HG03521 (cell line): ENCODE measurements around the gene CCDC152.
"Not testable (repeated sequence)": the region's sequence is repeated elsewhere in the genome, so short reads cannot be mapped to it uniquely, and the experiment has no call there.

Experiments
- ATAC-seq: cut with Tn5 transposase; IDR thresholded peaks from one replicate; pipeline ENCODE4 v1.9.1; 2021; ENCODE audit warnings: mild to moderate bottlenecking, moderate library complexity; ENCODE audit not compliant: unreplicated experiment

The CCDC152 gene

GRCh38 chr5:42811591-42812446, 55.2 kb downstream of the CCDC152 start, which contains the start of gene SELENOP:
Gene SELENOP, minus strand, starts transcription at chr5:42811892. Its CDS starts 3,539 bp downstream, at chr5:42808353.
- ATAC-seq, result no peak

GRCh38 chr5:42812620-42813019, 56.0 kb downstream of the CCDC152 start:
- ATAC-seq, result no peak

- no peak for ATAC-seq
These were observed 56.9 kb downstream of the CCDC152 start for GRCh38 chr5:42813533-42813932.

- ATAC-seq, result not testable (repeated sequence)
These were observed 59.9 kb downstream of the CCDC152 start for GRCh38 chr5:42816546-42816945.

- no peak for ATAC-seq
These were observed 63.1 kb downstream of the CCDC152 start for GRCh38 chr5:42819745-42820144.

- no peak for ATAC-seq
These were observed 65.9 kb downstream of the CCDC152 start for GRCh38 chr5:42822548-42822947.

- no peak for ATAC-seq
These were observed 67.8 kb downstream of the CCDC152 start for GRCh38 chr5:42824347-42824976.

GRCh38 chr5:42825422-42826148, 69.0 kb downstream of the CCDC152 start:
- no peak for ATAC-seq

GRCh38 chr5:42826757-42827515, 70.3 kb downstream of the CCDC152 start:
- ATAC-seq, result no peak

GRCh38 chr5:42828671-42829070, 72.1 kb downstream of the CCDC152 start:
- ATAC-seq, result no peak

- no peak for ATAC-seq
These were observed 74.3 kb downstream of the CCDC152 start for GRCh38 chr5:42830924-42831323.

- ATAC-seq, result no peak
These were observed 75.4 kb downstream of the CCDC152 start for GRCh38 chr5:42832060-42832459.

- ATAC-seq, result no peak
These were observed 79.6 kb downstream of the CCDC152 start for GRCh38 chr5:42836070-42836769.

- ATAC-seq, result no peak
These were observed 81.0 kb downstream of the CCDC152 start for GRCh38 chr5:42837601-42838000.

GRCh38 chr5:42839196-42839595, 82.6 kb downstream of the CCDC152 start:
- no peak for ATAC-seq

- no peak for ATAC-seq
These were observed 83.7 kb downstream of the CCDC152 start for GRCh38 chr5:42840269-42840668.

GRCh38 chr5:42840842-42841567, 84.4 kb downstream of the CCDC152 start:
- ATAC-seq, result no peak

GRCh38 chr5:42842921-42843641, 86.5 kb downstream of the CCDC152 start:
- no peak for ATAC-seq
